ENCODE measurements around the gene WFS1. TPM values are rescaled to one million over a fixed set of nuclear protein-coding genes. Genes with fewer than 3 reads are reported as not detected.

The WFS1 gene
- polyA plus RNA-seq, 4 donors, result 4.1 to 35.1 (median 12.2) TPM

GRCh38 chr4:6340446-6341015, 70.9 kb downstream of the WFS1 start:
- WGBS, 3 donors, result 72 to 85% (median 74%) methylated on average over 9 of the region's 9 CpGs
- DNase-seq (no peak), FAIRE-seq (no peak)
- peaks cover 0 to 9% (median 3%) of the 10 kb centered on the region in 3 donors for H3K27me3 ChIP-seq (ENCODE audit: control insufficient read depth in 3 of 3, insufficient read depth in 3 of 3, low read length in 3 of 3)
- no peak overlapping the region for H3K27ac ChIP-seq (ENCODE audit: low read depth in 1 of 3, low read length in 2 of 3)
- peaks cover 0 to 9% of the 10 kb centered on the region in 2 donors for H3K9me3 ChIP-seq (ENCODE audit: control insufficient read depth in 2 of 2, insufficient read depth in 1 of 2, low read depth in 1 of 2, low read length in 1 of 2)
- H3K4me1 ChIP-seq (ENCODE audit: control insufficient read depth in 3 of 3, insufficient read depth in 2 of 3, low read depth in 1 of 3, low read length in 2 of 3), result no peaks in the 10 kb centered on the region
- H3K36me3 ChIP-seq (ENCODE audit: control insufficient read depth in 3 of 3, insufficient read depth in 2 of 3, low read depth in 1 of 3, low read length in 3 of 3), result no peaks in the 10 kb centered on the region
- H3K4me3 ChIP-seq (ENCODE audit: low read depth in 1 of 3, low read length in 3 of 3), result no peak overlapping the region

GRCh38 chr4:6341696-6342095, 72.0 kb downstream of the WFS1 start:
- Histone ChIP-seq H3K4me1 (ENCODE audit: control insufficient read depth in 3 of 3, insufficient read depth in 2 of 3, low read depth in 1 of 3, low read length in 2 of 3) (no peaks in the 10 kb centered on the region), H3K36me3 (ENCODE audit: control insufficient read depth in 3 of 3, insufficient read depth in 2 of 3, low read depth in 1 of 3, low read length in 3 of 3) (no peaks in the 10 kb centered on the region), H3K9me3 (ENCODE audit: control insufficient read depth in 2 of 2, insufficient read depth in 1 of 2, low read depth in 1 of 2, low read length in 1 of 2) (peaks cover 0 to 12% of the 10 kb centered on the region in 2 donors), H3K4me3 (ENCODE audit: low read depth in 1 of 3, low read length in 3 of 3) (no peak overlapping the region), H3K27ac (ENCODE audit: low read depth in 1 of 3, low read length in 2 of 3) (no peak overlapping the region), H3K27me3 (ENCODE audit: control insufficient read depth in 3 of 3, insufficient read depth in 3 of 3, low read length in 3 of 3) (peaks cover 0 to 9% (median 0%) of the 10 kb centered on the region in 3 donors)
- FAIRE-seq, result no peak
- 22 to 53% (median 40%) methylated on average over 6 of the region's 6 CpGs for WGBS, 3 donors
- no peak for DNase-seq

- FAIRE-seq, result no peak
Observed at GRCh38 chr4:6342530-6343293, 73.1 kb downstream of the WFS1 start.

GRCh38 chr4:6343939-6344408, 74.3 kb downstream of the WFS1 start:
- 58 to 72% (median 63%) methylated on average over 11 of the region's 11 CpGs for WGBS, 3 donors
- Histone ChIP-seq H3K27me3 (ENCODE audit: control insufficient read depth in 3 of 3, insufficient read depth in 3 of 3, low read length in 3 of 3) (no peaks in the 10 kb centered on the region), H3K4me1 (ENCODE audit: control insufficient read depth in 3 of 3, insufficient read depth in 2 of 3, low read depth in 1 of 3, low read length in 2 of 3) (no peaks in the 10 kb centered on the region), H3K27ac (ENCODE audit: low read depth in 1 of 3, low read length in 2 of 3) (no peak overlapping the region), H3K4me3 (ENCODE audit: low read depth in 1 of 3, low read length in 3 of 3) (no peak overlapping the region), H3K9me3 (ENCODE audit: control insufficient read depth in 2 of 2, insufficient read depth in 1 of 2, low read depth in 1 of 2, low read length in 1 of 2) (peaks cover 0 to 12% of the 10 kb centered on the region in 2 donors), H3K36me3 (ENCODE audit: control insufficient read depth in 3 of 3, insufficient read depth in 2 of 3, low read depth in 1 of 3, low read length in 3 of 3) (no peaks in the 10 kb centered on the region)
- DNase-seq (peak in 1 of 2 donors; percentile 37), FAIRE-seq (no peak)

More at GRCh38 chr4:6342530-6343293, 73.1 kb downstream of the WFS1 start:
- no peaks in the 10 kb centered on the region for H3K4me1 ChIP-seq (ENCODE audit: control insufficient read depth in 3 of 3, insufficient read depth in 2 of 3, low read depth in 1 of 3, low read length in 2 of 3)
- no peak for DNase-seq
- H3K27me3 ChIP-seq (ENCODE audit: control insufficient read depth in 3 of 3, insufficient read depth in 3 of 3, low read length in 3 of 3), result peaks cover 0 to 3% (median 0%) of the 10 kb centered on the region in 3 donors
- H3K27ac ChIP-seq (ENCODE audit: low read depth in 1 of 3, low read length in 2 of 3), result no peak overlapping the region
- WGBS, 3 donors, result 63 to 69% (median 68%) methylated on average over 23 of the region's 23 CpGs
- H3K36me3 ChIP-seq (ENCODE audit: control insufficient read depth in 3 of 3, insufficient read depth in 2 of 3, low read depth in 1 of 3, low read length in 3 of 3), result no peaks in the 10 kb centered on the region
- H3K4me3 ChIP-seq (ENCODE audit: low read depth in 1 of 3, low read length in 3 of 3), result no peak overlapping the region
- peaks cover 0 to 12% of the 10 kb centered on the region in 2 donors for H3K9me3 ChIP-seq (ENCODE audit: control insufficient read depth in 2 of 2, insufficient read depth in 1 of 2, low read depth in 1 of 2, low read length in 1 of 2)

- FAIRE-seq (no peak), DNase-seq (no peak)
- Histone ChIP-seq H3K27me3 (ENCODE audit: control insufficient read depth in 3 of 3, insufficient read depth in 3 of 3, low read length in 3 of 3) (no peaks in the 10 kb centered on the region), H3K36me3 (ENCODE audit: control insufficient read depth in 3 of 3, insufficient read depth in 2 of 3, low read depth in 1 of 3, low read length in 3 of 3) (no peaks in the 10 kb centered on the region), H3K9me3 (ENCODE audit: control insufficient read depth in 2 of 2, insufficient read depth in 1 of 2, low read depth in 1 of 2, low read length in 1 of 2) (peaks cover 0 to 12% of the 10 kb centered on the region in 2 donors), H3K27ac (ENCODE audit: low read depth in 1 of 3, low read length in 2 of 3) (no peak overlapping the region), H3K4me3 (ENCODE audit: low read depth in 1 of 3, low read length in 3 of 3) (no peak overlapping the region), H3K4me1 (ENCODE audit: control insufficient read depth in 3 of 3, insufficient read depth in 2 of 3, low read depth in 1 of 3, low read length in 2 of 3) (no peaks in the 10 kb centered on the region)
- WGBS, 3 donors, result 75 to 87% (median 77%) methylated on average over 24 to 27 of the region's 27 CpGs
Observed at GRCh38 chr4:6345096-6345830, 75.6 kb downstream of the WFS1 start.

- no peaks in the 10 kb centered on the region for H3K27me3 ChIP-seq (ENCODE audit: control insufficient read depth in 3 of 3, insufficient read depth in 3 of 3, low read length in 3 of 3)
- DNase-seq (no peak), FAIRE-seq (no peak)
- H3K4me1 ChIP-seq (ENCODE audit: control insufficient read depth in 3 of 3, insufficient read depth in 2 of 3, low read depth in 1 of 3, low read length in 2 of 3), result no peaks in the 10 kb centered on the region
- H3K4me3 ChIP-seq (ENCODE audit: low read depth in 1 of 3, low read length in 3 of 3), result no peak overlapping the region
- peaks cover 0 to 12% of the 10 kb centered on the region in 2 donors for H3K9me3 ChIP-seq (ENCODE audit: control insufficient read depth in 2 of 2, insufficient read depth in 1 of 2, low read depth in 1 of 2, low read length in 1 of 2)
- WGBS, 3 donors, result 73 to 81% (median 75%) methylated on average over 13 of the region's 13 CpGs
- no peak overlapping the region for H3K27ac ChIP-seq (ENCODE audit: low read depth in 1 of 3, low read length in 2 of 3)
- no peaks in the 10 kb centered on the region for H3K36me3 ChIP-seq (ENCODE audit: control insufficient read depth in 3 of 3, insufficient read depth in 2 of 3, low read depth in 1 of 3, low read length in 3 of 3)
Observed at GRCh38 chr4:6345866-6346265, 76.2 kb downstream of the WFS1 start.

- Histone ChIP-seq H3K27me3 (ENCODE audit: control insufficient read depth in 3 of 3, insufficient read depth in 3 of 3, low read length in 3 of 3) (no peaks in the 10 kb centered on the region), H3K9me3 (ENCODE audit: control insufficient read depth in 2 of 2, insufficient read depth in 1 of 2, low read depth in 1 of 2, low read length in 1 of 2) (peaks cover 0 to 12% of the 10 kb centered on the region in 2 donors), H3K27ac (ENCODE audit: low read depth in 1 of 3, low read length in 2 of 3) (no peak overlapping the region), H3K36me3 (ENCODE audit: control insufficient read depth in 3 of 3, insufficient read depth in 2 of 3, low read depth in 1 of 3, low read length in 3 of 3) (no peaks in the 10 kb centered on the region), H3K4me3 (ENCODE audit: low read depth in 1 of 3, low read length in 3 of 3) (no peak overlapping the region), H3K4me1 (ENCODE audit: control insufficient read depth in 3 of 3, insufficient read depth in 2 of 3, low read depth in 1 of 3, low read length in 2 of 3) (no peaks in the 10 kb centered on the region)
- no peak for DNase-seq
- FAIRE-seq, result no peak
- 79 to 85% (median 81%) methylated on average over 16 of the region's 16 CpGs for WGBS, 3 donors
Observed at GRCh38 chr4:6346373-6347110, 76.9 kb downstream of the WFS1 start.

GRCh38 chr4:6347511-6348045, 77.9 kb downstream of the WFS1 start:
- Histone ChIP-seq H3K9me3 (ENCODE audit: control insufficient read depth in 2 of 2, insufficient read depth in 1 of 2, low read depth in 1 of 2, low read length in 1 of 2) (peaks cover 0 to 9% of the 10 kb centered on the region in 2 donors), H3K4me3 (ENCODE audit: low read depth in 1 of 3, low read length in 3 of 3) (no peak overlapping the region), H3K27ac (ENCODE audit: low read depth in 1 of 3, low read length in 2 of 3) (no peak overlapping the region), H3K4me1 (ENCODE audit: control insufficient read depth in 3 of 3, insufficient read depth in 2 of 3, low read depth in 1 of 3, low read length in 2 of 3) (no peaks in the 10 kb centered on the region), H3K36me3 (ENCODE audit: control insufficient read depth in 3 of 3, insufficient read depth in 2 of 3, low read depth in 1 of 3, low read length in 3 of 3) (no peaks in the 10 kb centered on the region), H3K27me3 (ENCODE audit: control insufficient read depth in 3 of 3, insufficient read depth in 3 of 3, low read length in 3 of 3) (no peaks in the 10 kb centered on the region)
- 73 to 81% (median 75%) methylated on average over 13 to 17 of the region's 17 CpGs for WGBS, 3 donors
- DNase-seq (no peak), FAIRE-seq (no peak)

All from small intestine (tissue), 7 donors.